ENCODE results near the gene BFSP1.

The BFSP1 gene

DNA sequence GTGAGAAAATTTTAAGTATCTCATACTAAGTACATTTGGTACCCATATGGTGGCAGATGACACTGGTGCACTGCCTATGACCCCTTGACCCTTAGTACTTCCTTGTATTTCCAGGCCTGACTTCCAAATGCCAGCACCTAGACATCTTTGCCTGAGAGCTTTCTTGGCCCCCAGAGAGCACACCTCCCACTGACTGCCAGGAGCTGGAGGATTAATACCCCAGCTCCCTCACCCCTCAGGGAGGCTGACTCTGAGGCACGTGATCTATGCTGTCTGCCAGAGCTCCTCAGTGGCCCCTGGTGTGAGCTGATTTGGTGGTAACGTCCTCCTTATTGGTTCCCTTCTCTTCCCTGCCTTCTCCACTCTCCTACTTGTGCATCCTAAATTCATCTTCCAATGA lies 38.0 kb downstream of the BFSP1 start:
- no peak for DNase-seq

DNA sequence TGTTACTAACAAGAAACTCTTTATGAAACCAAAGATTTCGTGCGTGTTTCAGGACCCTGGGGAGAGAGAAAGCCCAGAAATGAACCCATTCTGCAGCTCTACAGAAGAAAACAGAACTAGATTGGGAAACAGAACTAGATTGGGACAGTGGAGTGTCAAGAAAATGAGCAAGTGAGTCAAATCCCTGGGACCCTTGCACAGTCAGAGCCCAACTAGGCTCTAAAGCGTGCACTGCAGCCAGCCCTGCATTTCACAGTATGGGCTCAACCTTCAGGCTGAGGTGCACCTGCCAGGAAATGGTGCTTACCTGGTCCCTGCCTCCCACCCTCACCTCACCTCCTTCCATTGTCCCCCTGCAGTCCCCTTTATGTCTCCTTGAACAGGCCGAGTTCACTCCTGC lies 39.7 kb downstream of the BFSP1 start:
- no peak for DNase-seq

DNA sequence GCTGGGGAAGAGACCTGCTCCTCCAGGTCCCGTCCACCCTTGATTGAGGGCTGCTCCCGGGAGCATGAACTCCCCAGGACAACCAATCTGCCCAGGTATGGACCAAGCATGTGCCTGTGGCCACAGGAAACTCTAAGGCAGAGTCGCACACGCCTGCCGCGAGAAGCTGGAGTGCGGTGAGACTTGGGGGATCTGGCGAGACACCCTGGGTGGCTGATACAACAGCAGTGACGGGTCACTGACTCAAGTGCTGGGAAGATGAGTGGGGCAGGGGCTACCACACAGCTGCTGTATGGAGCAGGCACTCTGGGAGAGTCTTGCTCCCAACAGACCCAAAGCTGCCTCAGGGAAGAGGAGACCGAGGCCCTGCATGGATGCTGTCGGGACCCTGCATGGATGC lies 40.1 kb downstream of the BFSP1 start:
- no peak for DNase-seq

DNA sequence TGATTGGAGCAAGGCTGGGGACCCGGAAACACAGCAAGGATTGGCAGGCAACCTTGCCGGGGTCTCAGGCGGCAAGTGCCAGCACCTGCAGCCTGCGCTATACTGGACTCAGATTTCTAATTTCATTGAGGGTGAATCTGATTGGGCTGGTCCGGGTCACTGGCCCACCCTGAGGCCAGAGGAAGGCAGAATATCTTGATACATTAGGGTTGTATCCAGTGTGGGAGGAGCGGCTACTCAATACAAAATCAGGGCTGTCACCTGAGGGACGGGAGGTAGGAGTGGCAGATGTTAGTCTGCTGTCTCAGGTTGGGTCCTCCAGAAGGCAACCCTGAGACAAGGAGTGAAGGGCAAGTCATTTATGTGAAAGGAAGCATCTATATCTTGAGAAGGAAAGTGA lies 40.7 kb downstream of the BFSP1 start:
- DNase-seq = no peak

DNA sequence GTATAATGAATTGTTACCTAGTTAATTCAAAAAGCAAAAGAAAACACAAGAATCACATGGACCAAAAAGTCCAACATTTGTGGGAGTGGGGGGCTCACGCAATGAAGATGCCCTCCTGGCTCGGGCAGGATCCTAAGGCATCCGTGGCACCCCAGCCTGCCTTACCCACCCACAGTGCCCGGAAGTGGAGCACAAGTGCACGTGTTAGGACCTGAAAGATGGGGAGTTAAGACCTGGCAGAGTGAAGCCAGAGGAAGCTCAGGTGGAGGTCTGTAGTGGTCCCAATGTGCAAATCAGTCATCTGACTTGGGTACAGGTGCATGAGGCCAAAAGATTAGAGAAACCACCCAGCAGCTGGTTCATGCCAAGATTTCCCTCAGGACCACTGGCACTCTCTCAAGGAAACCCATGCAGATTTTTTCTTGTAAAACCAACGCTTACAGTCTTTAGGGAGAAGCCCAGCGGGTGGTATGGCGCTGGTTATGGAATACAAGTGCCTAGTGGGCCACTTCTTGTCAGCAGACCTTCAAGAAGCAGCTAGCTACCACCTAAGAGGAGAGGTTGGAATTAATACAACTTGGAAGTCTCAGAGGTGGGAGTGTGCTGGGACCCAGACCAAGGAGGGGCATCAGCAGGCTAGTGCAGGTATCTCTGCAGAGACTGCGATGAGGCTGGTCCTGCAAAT lies 42.1 kb downstream of the BFSP1 start:
- DNase-seq = no peak

DNA sequence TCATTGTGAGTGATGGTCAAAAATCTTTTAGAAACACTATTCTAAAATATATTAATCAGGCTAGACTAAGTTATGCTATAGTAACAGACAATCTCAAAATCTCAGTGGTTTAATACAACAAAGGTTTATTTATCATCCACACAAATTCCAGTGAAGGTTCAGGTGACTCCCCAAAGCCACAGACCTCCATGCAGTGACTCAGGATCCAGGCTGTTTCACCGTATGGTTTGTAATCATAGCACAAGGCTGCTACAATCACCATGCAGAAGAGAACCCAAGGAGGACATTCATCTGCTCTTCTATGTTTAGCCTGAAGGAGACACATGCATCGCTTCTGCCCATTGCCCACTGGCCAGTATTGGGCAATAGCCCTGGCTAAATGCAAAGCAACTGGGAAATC lies 46.2 kb downstream of the BFSP1 start:
- no peak for DNase-seq

DNA sequence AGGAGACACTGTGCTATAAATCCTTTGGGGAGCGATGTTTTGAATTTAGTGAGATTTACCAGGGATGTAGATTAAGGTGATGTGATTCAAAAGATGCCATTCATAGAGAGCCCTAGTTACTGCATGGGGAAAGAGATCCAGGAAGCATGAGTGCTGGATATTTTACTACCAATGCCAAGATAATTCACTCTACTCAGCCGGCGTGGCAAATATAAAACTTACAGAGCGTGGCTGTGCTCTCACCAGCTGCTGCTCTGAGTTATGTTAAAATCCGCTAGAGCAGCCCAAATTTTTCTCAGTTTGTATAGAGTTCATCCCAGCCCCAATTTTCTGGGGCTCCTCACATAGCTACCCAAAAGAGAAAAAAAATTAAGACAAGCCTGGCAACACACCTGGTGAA lies 48.6 kb downstream of the BFSP1 start:
- no peak for DNase-seq

DNA sequence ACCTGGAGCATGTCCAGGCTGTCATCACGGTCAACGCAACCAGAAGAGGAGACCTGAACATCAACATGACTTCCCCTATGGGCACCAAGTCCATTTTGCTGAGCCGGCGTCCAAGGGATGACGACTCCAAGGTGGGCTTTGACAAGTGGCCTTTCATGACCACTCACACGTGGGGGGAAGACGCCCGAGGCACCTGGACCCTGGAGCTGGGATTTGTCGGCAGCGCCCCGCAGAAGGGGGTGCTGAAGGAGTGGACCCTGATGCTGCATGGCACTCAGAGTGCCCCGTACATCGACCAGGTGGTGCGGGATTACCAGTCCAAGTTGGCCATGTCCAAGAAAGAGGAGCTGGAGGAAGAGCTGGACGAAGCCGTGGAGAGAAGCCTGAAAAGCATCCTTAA lies 49.5 kb downstream of the BFSP1 start:
- DNase-seq = no peak

DNA sequence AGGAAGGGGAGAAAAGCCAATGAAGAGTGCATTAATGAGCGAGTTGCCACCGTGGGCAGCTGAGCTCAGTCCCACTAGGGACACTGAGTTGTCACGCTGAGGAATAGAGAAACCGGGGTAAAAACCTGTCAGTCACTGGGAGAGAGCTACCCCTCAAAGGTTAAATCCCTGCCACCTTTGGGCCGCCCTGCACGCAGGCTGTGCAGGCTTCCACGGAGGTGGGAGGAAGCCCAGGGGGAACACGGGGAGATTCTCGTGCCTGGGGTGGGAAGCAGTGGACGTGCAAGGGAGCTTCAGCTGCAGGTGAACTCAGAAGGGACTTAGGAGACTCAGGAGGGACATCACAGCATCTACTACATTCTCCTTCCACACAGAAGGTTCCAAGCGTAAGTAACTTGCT lies 50.5 kb downstream of the BFSP1 start:
- DNase-seq = no peak

DNA sequence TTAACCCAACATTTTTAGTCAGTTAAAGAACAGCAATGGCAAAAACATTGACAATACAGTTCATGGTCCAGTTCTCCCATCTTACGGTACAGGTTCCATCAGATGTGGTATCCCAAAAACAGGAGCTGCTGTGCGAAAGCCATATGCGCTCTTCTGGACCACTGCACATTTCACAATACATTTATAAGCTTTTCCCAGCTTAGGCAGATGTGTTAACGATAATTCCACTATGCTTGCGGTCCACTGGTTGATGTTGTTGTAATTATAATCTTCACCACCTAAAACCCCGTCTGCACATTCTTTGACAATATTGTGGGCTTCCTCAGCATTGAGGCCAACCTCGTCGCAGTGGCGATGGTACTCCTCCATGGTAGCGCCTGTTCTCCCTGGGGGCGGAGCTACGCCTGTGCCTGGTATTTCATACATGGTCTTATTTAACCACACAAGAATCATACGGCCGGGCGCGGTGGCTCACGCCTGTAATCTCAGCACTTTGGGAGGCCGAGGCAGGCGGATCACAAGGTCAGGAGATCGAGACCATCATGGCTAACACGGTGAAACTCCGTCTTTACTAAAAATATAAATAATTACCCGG lies 52.0 kb downstream of the BFSP1 start:
- no peak for DNase-seq

DNA sequence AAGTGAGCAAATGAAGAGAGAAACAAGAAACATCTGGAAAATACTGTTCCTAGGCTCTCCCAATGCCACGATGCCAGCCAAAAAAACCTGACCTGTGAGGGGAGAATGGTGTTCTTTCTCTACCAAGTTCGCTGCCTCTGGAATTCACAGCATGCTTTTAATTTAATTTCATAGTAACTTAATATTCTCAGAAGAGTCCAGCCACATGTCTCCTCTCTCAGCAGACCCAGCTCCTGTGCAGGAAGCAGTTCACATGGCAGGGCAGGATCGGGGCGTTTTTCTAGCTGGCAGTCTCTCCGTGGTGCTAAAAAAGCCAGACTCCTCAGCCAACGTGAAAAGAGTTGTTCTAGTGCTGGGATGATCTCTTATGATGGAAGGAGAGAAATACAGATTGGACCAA lies 57.5 kb downstream of the BFSP1 start:
- no peak for DNase-seq

DNA sequence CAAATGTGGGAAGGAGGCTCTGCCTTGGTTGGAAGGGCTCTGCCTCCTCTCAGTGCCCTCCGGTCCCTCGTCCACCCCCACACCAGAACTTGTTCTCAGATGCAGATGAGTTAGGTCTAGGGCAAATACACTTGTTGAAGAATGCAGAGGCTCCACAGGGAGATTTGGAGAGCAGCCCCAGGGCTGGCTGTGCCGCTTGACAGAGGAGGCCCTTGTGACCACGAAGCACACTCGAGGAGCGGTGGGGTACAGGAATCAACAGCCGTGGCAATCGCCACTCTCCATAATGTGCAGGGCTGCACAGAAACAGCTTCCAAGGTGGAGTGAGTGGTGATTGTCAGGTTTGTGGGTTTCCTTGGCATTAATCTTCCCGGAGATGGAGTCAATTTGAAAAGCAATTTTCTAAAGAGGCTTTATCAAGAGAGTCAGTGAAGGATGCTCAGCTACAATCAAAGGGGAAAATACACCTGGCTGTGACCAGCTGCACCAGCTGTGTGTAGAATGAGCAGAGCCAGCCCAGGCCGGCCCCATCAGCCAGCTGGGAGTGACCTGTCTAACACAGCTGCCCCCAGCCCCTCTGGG lies 59.5 kb downstream of the BFSP1 start:
- no peak for DNase-seq

DNA sequence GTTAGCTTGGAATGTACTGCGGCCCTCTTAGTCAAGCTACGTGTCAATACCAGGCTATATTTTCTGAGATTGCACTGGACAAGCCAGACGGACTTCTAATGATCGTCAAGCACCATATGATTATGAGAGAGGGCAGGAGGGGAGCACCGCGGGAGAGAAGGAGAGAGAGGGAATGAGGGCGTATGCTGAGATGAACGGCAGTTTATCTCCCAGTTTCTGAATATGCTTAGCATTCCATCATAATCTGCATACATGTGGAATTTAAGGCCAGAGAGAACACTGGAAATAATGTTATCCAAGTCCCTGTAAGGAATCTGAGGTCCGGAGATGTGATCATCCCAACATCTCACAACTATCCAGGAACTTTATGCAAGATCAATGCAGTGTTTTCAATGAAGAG lies 60.2 kb downstream of the BFSP1 start:
- DNase-seq = no peak

DNA sequence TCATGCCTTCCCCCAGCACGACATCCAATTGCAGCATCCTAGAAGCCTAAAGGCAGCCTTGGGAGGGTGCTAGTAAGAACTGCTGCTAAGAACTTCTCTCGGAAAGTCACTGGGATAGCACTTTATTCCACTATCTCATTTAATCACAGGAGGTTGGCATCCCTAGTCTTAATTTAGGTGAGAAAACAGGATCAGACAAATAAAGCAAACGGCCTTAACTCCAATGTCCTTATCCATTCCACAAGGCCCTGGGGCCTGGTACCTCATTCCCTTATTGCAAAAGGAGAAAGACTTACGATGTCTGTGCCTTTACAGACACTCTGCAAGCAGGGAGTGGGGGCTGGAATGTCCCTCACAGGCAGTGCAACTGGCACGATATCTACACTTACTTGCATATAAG lies 60.7 kb downstream of the BFSP1 start:
- DNase-seq = no peak

DNA sequence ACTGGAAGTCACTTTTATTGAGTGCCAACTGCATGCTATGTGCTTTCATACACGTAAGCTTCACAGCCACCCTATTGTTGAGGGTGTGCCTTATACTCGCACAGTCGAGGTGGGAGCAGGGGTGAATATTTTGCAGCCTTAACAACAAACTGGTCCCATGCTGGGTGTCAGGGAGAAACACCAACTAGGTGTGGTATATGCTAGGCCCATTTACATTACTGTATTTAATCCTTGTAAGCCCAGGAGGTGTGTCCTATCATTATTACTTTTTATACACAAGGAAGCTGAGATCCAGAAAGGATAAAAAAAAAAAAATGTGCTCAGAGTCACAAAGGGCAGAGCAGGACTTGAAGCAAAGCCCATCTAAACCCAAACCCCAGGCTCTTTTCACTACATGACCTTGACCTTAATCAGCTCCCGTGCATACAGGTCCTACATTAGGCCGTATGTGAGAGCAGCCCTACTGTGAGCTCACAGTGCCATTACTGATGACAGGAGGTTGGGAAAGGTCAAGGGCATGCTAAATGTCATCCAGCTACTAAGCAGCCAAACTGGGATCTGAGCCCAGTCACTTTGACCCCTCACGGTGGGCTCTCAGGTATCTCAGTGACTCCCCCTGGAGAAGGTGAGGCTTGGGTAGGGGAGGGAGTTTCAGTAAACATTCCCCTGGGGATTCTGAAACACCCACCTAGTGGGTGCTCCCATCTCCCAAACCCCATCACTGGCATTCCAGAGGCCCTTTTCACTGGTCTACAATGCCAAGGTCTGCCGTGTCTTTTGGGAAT lies 61.7 kb downstream of the BFSP1 start:
- DNase-seq = no peak

DNA sequence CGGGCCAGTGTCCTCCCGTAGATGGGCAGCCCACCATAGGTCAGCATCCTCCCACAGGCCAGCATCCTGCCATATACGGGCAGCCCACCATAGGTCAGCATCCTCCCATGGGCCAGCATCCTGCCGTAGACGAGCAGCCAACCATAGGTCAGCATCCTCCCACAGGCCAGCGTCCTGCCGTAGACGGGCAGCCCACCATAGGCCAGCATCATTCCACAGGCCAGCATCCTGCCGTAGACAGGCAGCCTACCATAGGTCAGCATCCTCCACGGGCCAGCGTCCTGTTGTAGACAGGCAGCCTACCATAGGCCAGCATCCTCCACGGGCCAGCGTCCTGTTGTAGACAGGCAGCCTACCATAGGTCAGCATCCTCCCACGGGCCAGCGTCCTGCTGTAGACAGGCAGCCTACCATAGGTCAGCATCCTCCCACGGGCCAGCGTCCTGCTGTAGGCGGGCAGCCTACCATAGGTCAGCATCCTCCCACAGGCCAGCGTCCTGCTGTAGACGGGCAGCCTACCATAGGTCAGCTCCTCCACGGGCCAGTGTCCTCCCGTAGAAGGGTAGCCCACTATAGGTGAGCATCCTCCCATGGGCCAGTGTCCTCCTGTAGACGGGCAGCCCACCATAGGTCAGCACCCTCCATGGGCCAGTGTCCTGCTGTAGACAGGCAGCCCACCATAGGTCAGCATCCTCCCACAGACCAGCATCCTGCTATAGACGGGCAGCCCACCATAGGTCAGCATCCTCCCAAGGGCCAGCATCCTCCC lies 62.9 kb downstream of the BFSP1 start:
- DNase-seq = no peak

DNA sequence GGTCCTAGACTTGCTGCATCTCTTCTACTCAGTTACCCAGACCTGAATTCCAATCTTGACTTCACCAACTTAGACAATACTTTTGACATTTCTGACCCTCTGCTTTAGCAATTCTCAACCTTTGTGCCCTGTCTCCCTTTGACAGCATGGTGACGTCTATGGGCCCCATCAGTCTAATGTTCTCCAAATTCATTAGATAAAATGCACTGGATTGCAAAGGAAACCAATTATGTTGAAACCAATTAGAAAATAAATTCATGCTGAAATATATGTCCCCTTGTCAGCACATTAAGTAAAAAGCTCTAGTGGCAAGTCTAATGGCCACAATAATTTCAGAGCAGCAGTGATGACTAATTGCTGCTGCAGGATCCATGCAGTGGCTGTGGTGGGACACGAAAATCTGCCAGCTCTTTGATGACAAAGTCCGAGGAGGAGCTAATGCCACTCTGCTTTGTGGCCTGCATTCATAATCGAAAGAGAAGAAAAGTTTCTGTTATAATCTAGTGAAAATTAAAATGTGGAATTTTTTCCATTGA lies 64.0 kb downstream of the BFSP1 start:
- no peak for DNase-seq

DNA sequence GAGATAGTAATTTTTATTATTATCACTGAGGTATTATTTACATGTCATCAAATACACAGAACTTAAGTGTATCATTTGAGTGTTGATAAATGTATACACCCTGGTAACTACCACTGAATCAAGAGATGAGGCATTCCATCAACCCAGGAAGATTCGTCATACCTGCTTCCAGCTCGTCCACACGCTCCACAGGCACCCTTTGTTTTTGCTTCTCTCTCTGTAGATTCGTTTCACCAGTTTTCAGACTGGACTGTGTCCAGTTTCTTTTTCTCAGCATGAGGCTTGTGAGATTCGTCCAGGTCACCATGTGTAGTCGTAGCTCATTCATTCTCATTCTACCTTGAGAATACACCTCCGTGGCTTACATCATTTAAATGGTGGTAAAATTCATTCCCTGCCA lies 64.5 kb downstream of the BFSP1 start:
- no peak for DNase-seq

DNA sequence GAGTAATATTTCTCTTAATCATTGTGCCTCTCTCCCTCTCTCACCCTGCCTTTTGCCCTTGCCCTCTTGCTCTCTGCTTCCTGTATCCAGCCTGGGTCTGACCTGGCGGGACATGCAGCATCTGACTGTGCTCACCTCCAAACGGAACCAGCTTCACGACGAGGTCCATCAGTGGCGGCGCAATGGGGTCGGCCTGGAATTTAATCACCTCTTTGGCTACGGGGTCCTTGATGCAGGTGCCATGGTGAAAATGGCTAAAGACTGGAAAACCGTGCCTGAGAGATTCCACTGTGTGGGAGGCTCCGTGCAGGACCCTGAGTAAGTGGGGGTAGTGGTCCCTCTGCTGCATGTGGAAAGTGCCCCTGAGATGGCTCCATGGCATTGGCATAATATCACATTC lies 65.9 kb downstream of the BFSP1 start:
- DNase-seq = no peak

DNA sequence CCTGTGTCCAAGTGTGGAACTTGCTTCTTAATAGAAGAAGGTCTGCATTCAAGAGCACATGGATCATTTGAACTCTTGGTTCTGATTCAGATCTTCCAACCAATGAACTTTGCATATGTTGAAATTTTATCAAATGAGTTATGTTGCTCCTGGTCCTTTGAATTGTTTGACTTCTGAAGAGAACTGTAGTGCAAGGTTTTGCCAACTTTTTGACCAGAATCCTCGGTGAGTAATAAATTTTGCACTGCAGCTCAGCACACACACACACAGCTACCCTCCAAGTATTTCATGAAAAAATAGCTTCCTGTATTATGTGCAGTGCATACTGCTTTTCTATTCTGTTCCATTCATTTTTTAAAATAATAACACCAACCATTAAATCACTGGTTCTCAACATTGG lies 67.5 kb downstream of the BFSP1 start:
- DNase-seq = no peak

DNA sequence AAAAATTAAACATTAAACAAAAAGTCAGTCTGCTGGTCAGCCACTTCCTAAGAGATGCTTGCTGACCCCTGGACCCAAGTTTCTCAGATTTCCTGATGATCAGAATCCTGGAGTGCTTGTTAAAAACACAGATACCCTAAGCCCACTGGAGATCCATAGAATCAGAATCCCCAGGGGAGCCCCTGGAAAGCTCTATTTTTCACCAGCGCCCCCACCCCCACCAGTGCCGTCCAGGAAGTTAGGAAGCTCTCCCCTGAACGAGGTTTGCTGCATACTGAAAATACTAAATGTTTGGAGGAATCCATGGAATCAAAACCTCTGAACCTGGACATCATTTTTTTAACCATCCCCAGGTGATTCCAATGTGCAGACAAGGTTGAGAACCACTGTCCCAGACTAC lies 69.2 kb downstream of the BFSP1 start:
- no peak for DNase-seq

DNA sequence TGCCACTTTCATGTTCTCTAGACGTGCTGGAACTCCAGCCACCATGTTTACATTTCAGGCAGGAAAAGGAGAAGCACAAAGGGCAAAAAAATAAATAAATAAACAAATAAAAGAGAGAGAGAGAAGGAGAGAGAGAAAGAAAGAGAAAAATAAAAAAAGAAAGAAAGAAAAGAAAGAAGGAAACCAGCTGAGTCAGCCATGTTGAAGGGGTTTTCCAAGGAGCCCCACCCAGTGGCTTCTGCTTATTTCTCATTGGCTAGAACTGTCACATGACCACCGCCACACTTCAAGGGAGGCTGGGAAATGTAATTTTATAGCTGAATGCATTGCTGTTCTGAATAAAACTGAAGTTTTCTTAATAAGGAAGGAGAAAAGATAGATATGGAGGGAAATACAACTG lies 71.1 kb downstream of the BFSP1 start:
- no peak for DNase-seq

DNA sequence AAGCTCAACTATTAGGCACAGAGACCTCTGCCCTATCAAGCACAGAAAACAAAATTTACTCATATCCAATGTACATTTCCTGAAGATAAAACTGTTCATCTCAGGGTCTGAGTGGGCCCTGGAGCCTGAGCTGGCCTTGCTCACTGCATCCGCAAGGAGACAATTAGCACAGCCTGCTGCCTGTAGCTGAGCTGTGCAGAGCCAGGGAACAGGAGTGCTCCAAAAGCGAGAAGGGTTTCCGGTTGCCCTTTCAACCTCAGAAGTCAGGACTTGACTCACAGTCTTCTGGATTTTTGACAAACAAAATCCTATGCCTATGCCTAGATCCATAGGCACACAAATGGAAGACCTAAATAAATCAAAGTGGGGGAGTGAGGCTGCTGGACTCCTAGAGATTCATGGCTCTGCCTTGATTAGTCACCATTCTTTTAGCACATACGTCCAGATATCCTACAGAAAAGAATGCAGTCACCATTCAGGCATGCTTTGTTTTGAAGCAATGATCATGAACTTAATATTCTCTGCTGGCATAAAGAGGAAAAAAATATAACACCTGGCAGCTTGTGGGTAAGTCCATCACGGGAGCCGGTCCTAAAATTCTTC lies 73.5 kb downstream of the BFSP1 start:
- DNase-seq = peak; percentile 40
